Measurements from ENCODE around the gene PLCB1.
"Not testable (repeated sequence)": the region's sequence is repeated elsewhere in the genome, so short reads cannot be mapped to it uniquely, and the experiment has no call there.

The PLCB1 gene

DNA sequence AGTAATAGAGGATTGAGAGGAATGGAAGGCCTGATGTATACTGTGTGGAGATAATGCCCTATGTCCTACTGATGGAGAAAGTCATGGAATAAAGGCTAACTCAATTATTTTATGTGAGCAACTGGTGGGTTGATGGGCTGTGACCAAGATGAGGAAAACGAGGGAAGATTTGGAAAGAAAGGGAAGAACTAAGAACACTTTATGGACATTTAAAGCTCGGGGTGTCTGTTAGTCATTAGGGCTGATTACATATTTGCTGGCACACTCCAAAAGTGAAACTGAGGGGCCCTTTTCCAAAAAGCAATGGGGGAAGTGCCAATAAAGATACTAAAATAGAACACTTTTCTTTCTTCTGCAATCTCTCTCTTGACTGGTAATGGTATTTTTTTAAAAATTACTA lies 439.5 kb downstream of the PLCB1 start:
- Histone ChIP-seq H3K36me3 (ENCODE audit: insufficient read depth, low read length) (no peaks in the 10 kb centered on the region), H3K9me3 (ENCODE audit: control insufficient read depth, insufficient read depth, low read length) (no peaks in the 10 kb centered on the region), H3K9ac (ENCODE audit: low read depth, low read length) (no peak overlapping the region), H3K4me1 (ENCODE audit: insufficient read depth, low read length) (no peaks in the 10 kb centered on the region)

DNA sequence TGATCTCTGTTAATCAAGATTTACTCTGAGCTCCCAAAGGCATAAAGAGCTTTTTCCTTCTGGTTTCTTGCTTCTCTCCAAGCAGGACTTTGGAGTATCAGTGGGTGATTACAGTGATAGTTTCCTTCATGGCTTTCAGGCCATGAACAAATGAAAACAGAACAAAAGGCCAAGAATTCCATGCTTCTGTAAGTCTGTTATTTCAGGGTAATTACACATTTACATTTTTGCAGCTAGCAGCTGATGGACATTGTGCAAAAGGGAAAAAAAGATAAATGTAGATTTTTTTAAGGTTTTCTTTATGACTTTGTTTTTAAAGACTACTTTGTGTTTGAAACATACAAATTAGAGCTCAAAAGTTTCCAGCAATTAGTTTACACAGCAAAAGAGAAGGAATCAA lies 441.6 kb downstream of the PLCB1 start:
- H3K36me3 ChIP-seq (ENCODE audit: insufficient read depth, low read length), result no peaks in the 10 kb centered on the region
- no peak overlapping the region for H3K9ac ChIP-seq (ENCODE audit: low read depth, low read length)
- no peaks in the 10 kb centered on the region for H3K4me1 ChIP-seq (ENCODE audit: insufficient read depth, low read length)
- H3K9me3 ChIP-seq (ENCODE audit: control insufficient read depth, insufficient read depth, low read length), result no peaks in the 10 kb centered on the region

DNA sequence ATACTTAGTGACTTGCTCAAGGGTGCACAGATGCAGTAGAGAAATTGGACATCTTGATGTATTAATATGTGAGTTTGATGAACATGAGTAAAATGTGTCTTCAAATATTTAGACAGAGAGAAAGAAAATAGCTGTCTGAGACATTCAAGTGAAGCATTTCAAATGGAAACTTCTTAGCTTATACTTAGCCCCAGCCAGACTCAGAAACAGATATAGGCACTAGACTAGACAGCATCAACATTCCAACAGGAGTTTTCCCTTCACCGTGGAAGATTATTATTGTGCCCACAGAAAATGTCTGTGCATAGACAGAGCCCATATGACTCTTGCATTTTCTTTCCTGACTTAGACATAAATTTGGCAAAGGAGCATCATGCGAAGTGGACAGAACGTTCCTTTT lies 443.0 kb downstream of the PLCB1 start:
- no peaks in the 10 kb centered on the region for H3K4me1 ChIP-seq (ENCODE audit: insufficient read depth, low read length)
- no peaks in the 10 kb centered on the region for H3K9me3 ChIP-seq (ENCODE audit: control insufficient read depth, insufficient read depth, low read length)
- no peak overlapping the region for H3K9ac ChIP-seq (ENCODE audit: low read depth, low read length)
- H3K36me3 ChIP-seq (ENCODE audit: insufficient read depth, low read length), result no peaks in the 10 kb centered on the region

DNA sequence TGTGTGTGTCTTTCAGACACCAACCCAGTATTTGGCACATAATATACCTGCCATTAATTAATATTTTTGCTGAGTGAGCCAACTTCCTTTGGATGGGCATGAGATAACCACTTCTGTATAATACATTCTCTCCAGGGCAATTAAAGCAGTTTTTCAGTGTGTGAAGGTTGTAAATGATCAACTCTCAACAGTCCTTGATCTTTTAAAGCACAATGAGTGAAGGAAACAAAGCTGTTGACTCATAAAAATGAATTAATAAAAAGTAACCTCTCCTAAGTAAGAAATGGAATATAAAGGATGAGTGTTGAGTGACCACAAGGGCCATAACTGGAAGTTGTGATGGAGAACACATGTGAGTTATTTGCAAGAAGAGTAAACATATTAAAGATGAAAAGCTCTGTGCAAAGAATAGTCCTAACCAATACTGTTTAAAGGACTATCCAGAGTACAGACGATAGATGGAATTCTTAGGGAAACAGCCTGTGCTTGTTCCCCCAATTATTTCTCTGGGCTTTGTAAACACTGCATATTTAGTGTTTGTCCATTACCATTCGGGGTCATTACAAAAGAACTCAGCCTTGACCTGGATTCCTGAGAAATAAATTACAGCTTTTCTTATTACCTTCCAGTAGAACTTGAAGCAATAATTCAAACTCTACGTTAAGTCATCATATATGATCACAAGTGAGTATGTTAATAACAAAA lies 446.2 kb downstream of the PLCB1 start:
- Histone ChIP-seq H3K9ac (ENCODE audit: low read depth, low read length) (no peak overlapping the region), H3K36me3 (ENCODE audit: insufficient read depth, low read length) (no peaks in the 10 kb centered on the region), H3K9me3 (ENCODE audit: control insufficient read depth, insufficient read depth, low read length) (no peaks in the 10 kb centered on the region), H3K4me1 (ENCODE audit: insufficient read depth, low read length) (peaks cover under 1% of the 10 kb centered on the region; the same call in 1 of the 2 replicates)

DNA sequence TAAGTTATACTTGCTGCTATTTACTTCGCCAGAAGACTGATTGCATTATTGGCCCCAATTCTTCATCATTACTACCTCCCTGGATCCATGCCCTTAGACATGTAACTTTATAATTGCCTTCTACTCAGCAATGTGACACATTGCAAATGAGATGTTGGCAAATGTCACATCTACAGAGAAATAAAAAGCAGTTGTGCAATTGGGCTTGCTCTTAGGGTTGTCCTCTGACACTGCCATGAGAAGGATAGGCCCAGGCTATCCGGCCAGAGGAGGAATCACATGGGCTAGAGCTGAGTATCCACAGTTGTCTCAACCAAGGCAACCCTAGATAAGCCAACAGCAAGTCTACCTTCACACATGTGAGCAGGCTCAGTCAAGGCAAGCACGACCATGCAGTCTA lies 447.0 kb downstream of the PLCB1 start:
- peaks cover 8% of the 10 kb centered on the region; the same call in 1 of the 2 replicates for H3K4me1 ChIP-seq (ENCODE audit: insufficient read depth, low read length)
- H3K9ac ChIP-seq (ENCODE audit: low read depth, low read length), result no peak overlapping the region
- H3K9me3 ChIP-seq (ENCODE audit: control insufficient read depth, insufficient read depth, low read length), result no peaks in the 10 kb centered on the region; the same call in 1 of the 2 replicates
- no peaks in the 10 kb centered on the region for H3K36me3 ChIP-seq (ENCODE audit: insufficient read depth, low read length)

DNA sequence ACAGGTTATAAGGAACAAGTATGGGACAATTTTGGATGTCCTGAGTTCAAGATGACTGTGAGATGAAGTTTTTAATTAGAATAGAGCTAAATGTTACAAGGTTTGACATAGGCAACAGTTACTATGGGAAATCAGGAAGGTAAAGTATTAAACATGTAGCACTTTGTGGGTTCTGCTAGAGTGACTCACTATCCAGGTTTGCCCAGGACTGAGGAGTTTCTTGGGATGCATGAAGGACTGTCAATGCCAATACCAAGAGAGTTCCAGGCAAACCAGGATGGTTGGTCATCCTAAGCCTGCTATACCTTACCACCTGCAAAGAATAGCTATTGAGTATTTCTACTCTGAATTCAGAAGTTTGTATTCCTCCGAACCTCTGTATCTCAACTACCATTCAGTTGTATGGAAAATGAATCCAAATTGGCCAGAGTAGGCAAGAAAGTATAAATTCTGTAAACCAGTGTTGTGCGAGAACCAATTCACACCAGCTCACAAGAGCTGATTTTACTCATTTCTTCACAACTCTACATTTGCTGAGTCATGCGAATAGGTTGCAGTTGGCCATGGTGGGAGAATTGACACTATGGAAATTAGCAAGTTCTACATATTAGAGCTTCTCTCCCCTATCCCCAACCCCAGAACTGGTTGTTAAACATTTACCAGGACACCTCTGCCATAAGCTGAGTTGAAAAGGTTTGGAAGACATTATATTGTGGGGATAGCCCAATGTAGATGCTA lies 449.5 kb downstream of the PLCB1 start:
- no peaks in the 10 kb centered on the region; the same call in 1 of the 2 replicates for H3K9me3 ChIP-seq (ENCODE audit: control insufficient read depth, insufficient read depth, low read length)
- H3K9ac ChIP-seq (ENCODE audit: low read depth, low read length), result no peak overlapping the region
- H3K36me3 ChIP-seq (ENCODE audit: insufficient read depth, low read length), result no peaks in the 10 kb centered on the region
- H3K4me1 ChIP-seq (ENCODE audit: insufficient read depth, low read length), result peaks cover 9% of the 10 kb centered on the region; the same call in 1 of the 2 replicates

DNA sequence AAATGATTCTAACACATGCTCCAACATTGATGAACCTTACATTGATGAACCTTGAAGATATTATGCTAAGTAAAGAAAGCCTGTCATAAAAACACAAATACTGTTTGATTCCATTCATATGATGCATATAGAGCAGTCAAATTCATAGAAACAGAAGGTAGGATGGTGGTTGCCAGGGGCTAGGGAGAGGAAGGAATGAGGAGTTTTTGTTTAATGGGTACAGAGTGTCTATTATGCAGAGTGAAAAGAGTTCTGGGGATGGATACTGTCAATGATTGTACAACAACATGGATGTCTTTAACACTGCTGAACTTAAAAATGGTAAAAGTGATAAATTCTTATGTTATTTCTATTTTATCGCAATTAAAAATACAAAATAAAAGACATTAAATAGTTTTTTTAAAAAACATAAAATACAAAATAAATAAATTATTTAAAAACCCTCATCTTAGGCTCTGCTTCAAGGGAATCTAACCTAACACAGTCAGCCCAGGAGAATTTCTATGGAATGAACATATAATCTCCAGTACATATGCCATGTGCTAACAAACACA lies 451.0 kb downstream of the PLCB1 start:
- Histone ChIP-seq H3K4me1 (ENCODE audit: insufficient read depth, low read length) (peaks cover 9% of the 10 kb centered on the region; the same call in 1 of the 2 replicates), H3K9ac (ENCODE audit: low read depth, low read length) (no peak overlapping the region), H3K9me3 (ENCODE audit: control insufficient read depth, insufficient read depth, low read length) (no peaks in the 10 kb centered on the region; the same call in 1 of the 2 replicates), H3K36me3 (ENCODE audit: insufficient read depth, low read length) (no peaks in the 10 kb centered on the region)

DNA sequence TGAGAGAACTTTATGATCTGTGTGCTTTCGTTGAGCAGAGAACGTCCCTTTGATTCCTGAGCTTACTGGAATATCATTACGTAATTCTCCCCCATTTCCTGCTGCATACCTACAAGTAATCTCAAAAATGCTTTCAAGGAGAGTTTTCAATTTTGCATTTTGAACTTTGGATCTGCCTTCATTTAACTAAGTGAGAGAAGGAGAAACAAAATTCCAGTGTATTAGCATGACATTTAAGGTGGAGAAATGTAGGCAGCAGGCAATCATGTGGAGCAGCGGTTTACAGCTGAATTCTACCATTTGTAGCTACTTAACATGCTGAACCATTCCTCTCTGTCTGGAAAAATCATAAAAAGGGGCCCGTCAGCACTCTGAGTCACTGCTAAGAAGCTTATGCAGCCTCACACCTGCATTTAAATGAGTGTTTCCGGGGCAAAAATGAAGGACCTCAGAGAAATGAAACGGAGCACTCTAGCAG lies 451.5 kb downstream of the PLCB1 start:
- Histone ChIP-seq H3K9me3 (ENCODE audit: control insufficient read depth, insufficient read depth, low read length) (no peaks in the 10 kb centered on the region; the same call in 1 of the 2 replicates), H3K4me1 (ENCODE audit: insufficient read depth, low read length) (peaks cover 9% of the 10 kb centered on the region; the same call in 1 of the 2 replicates), H3K9ac (ENCODE audit: low read depth, low read length) (no peak overlapping the region), H3K36me3 (ENCODE audit: insufficient read depth, low read length) (no peaks in the 10 kb centered on the region)

DNA sequence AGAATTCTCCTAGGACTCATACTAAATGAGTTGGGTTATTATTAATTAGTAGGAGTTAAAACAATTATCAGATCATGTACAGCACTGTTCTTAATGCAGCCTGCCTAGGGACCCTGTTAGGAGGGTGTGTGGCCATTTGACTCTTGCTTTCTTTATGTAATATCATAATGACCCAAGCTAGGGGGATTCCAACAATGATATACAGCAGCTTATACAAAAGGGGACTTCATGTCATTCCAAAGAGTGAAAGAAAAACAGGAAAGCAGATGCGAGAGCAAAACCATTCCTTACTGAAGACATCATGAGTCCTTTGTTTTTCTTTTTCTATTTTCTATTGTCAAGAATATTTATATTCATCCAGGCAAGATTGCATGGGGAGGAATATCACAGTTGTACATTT lies 455.2 kb downstream of the PLCB1 start:
- H3K4me1 ChIP-seq (ENCODE audit: insufficient read depth, low read length), result peaks cover 9% of the 10 kb centered on the region; the same call in 1 of the 2 replicates
- no peaks in the 10 kb centered on the region; the same call in 1 of the 2 replicates for H3K9me3 ChIP-seq (ENCODE audit: control insufficient read depth, insufficient read depth, low read length)
- no peak overlapping the region for H3K9ac ChIP-seq (ENCODE audit: low read depth, low read length)
- no peaks in the 10 kb centered on the region for H3K36me3 ChIP-seq (ENCODE audit: insufficient read depth, low read length)

DNA sequence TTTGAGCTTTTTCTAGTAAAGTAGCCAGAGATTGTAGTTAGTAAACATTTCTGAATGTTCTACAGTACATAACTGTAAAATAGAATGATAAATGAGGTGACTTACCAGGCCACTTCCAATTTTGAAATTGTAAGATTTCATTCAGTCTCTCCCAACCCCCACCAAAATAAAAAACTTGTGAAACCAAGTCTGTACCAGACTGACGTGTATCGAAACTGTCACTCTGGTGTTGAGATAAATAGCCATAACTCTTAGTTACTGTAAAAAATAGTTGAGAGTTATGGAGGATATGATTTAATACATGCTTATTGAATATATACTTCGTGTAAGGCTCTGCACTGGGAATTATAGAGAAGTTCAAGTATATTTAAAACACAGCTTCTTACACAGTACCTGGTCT lies 455.7 kb downstream of the PLCB1 start:
- Histone ChIP-seq H3K4me1 (ENCODE audit: insufficient read depth, low read length) (peaks cover 9% of the 10 kb centered on the region; the same call in 1 of the 2 replicates), H3K9me3 (ENCODE audit: control insufficient read depth, insufficient read depth, low read length) (no peaks in the 10 kb centered on the region; the same call in 1 of the 2 replicates), H3K36me3 (ENCODE audit: insufficient read depth, low read length) (no peaks in the 10 kb centered on the region), H3K9ac (ENCODE audit: low read depth, low read length) (no peak overlapping the region)

DNA sequence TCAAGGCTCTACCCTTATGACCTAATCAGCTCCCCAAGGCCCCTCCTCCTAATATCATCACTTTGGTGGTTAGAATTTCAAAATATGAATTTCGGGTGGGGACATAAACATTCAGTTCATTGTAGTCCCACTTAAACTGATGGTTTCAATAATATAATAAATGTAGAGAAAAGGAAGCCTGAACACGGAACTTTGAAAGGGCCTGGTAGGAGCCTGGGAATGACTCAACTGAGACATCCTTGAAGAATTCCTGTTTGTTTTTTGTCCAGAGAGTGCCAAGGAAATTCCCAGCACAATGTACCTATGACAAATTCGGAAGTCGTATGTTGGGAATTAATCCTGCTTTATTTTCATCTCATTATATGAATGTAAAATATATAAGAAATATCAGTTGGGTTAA lies 457.9 kb downstream of the PLCB1 start:
- no peak overlapping the region for H3K9ac ChIP-seq (ENCODE audit: low read depth, low read length)
- H3K4me1 ChIP-seq (ENCODE audit: insufficient read depth, low read length), result no peaks in the 10 kb centered on the region
- no peaks in the 10 kb centered on the region for H3K36me3 ChIP-seq (ENCODE audit: insufficient read depth, low read length)
- no peaks in the 10 kb centered on the region for H3K9me3 ChIP-seq (ENCODE audit: control insufficient read depth, insufficient read depth, low read length)

DNA sequence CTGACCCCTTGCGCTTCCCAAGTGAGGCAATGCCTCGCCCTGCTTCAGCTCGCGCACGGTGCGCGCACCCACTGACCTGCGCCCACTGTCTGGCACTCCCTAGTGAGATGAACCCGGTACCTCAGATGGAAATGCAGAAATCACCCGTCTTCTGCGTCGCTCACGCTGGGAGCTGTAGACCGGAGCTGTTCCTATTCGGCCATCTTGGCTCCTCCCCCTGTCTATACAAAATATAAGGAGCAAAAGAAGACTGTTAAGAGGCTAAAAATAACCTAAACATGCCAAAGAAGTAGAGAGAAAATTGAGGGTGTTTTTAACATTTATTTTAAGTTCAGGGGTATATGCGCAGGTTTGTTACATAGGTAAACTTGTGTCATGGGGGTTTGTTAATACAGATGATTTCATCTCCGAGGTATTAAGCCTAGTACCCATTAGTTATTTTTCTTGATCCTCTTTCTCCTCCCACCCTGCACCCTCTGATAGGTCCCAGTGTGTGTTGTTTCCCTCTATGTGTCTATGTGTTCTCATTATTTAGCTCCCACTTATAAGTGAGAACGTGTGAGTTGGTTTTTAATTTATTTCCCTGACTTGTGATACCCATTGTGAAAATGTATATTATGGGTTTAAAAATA lies 469.0 kb downstream of the PLCB1 start:
- H3K9ac ChIP-seq (ENCODE audit: low read depth, low read length), result peak overlapping the region; percentile 38
- H3K36me3 ChIP-seq (ENCODE audit: insufficient read depth, low read length); H3K4me1 ChIP-seq (ENCODE audit: insufficient read depth, low read length); H3K9me3 ChIP-seq (ENCODE audit: control insufficient read depth, insufficient read depth, low read length): not testable (repeated sequence)

DNA sequence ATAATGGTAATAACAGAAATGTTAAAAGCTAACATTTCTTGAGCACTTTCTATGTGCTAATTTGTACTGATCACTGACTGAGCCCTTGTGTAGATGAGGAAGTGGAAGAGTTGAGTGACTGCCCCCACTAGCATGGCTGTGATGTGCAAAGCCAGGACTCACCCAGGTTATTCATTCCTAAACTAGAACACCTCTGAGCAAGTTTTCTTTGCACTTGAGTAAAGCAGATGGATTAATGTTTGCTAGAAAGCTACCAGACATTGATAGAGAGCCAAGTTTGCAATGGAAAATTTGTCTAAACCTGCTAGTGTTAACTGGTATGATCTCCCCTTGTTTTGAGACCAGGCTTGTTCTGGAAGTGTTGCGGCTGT lies 469.5 kb downstream of the PLCB1 start:
- Histone ChIP-seq H3K4me1 (ENCODE audit: insufficient read depth, low read length) (0 out of 2 replicates have a peak, but pooled peaks cover 6% of the 10 kb centered on the region), H3K9me3 (ENCODE audit: control insufficient read depth, insufficient read depth, low read length) (no peaks in the 10 kb centered on the region), H3K36me3 (ENCODE audit: insufficient read depth, low read length) (no peaks in the 10 kb centered on the region), H3K9ac (ENCODE audit: low read depth, low read length) (peak overlapping the region; percentile 38; the same call in 1 of the 2 replicates)

DNA sequence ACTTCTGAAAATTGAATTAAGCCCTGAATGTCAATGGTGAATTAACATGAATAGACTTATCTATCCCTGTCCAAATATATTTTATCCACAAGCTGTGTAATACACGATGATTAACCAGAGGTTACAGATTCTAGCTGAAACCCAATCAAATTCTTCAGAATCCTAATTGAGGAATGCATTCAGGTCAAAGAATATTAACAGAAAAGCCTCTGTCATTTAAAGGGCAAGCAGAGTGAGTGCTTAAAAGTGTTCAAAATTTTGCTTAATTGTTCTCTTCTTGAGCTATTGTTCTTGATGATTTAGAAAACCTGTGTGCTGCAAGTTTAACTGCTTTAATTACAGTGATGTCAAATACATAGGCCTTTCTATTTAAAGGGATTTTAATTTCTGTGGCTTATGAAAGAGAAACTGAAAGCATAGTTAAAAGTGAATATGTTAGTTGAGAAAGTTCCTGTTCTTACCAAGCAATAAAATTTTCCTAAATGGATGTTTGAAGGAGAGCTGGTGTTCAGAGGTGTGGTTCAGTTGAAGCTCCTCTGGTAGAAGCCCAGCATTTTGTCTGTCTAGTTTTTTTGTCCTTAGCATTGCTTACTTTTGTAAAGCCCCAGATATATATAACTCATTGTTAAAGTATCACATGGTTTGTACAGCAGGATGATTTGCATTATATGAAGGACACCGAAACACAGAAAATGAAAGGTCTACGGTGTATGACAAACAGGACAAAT lies 470.5 kb downstream of the PLCB1 start:
- Histone ChIP-seq H3K36me3 (ENCODE audit: insufficient read depth, low read length) (no peaks in the 10 kb centered on the region; the same call in 1 of the 2 replicates), H3K9me3 (ENCODE audit: control insufficient read depth, insufficient read depth, low read length) (no peaks in the 10 kb centered on the region), H3K4me1 (ENCODE audit: insufficient read depth, low read length) (0 out of 2 replicates have a peak, but pooled peaks cover 6% of the 10 kb centered on the region), H3K9ac (ENCODE audit: low read depth, low read length) (no peak overlapping the region)

Data from ES-I3 (cell line).